Vagina (tissue), 2 donors: ENCODE data around the gene CPPED1.

Experiments used
- POLR2A ChIP-seq, 2 donors: fragments of 450-650 bp; IDR thresholded peaks; one replicate each; pipeline ENCODE4 v1.6.1; 2017; ENCODE audit warnings: antibody characterized with exemption in 2 of 2, mild to moderate bottlenecking in 2 of 2, moderate library complexity in 2 of 2
- POLR2AphosphoS5 ChIP-seq, 2 donors: sonication (generic); formaldehyde crosslinking; IDR thresholded peaks; one replicate each; pipeline ENCODE4 v1.9.0; 2017; ENCODE audit warnings: antibody characterized with exemption in 2 of 2, mild to moderate bottlenecking in 2 of 2, low read depth in 1 of 2; ENCODE audit not compliant: insufficient read depth in 1 of 2
- TF ChIP-seq, protein P1 (sequence below), 3 experiments: fragments of 450-650 bp in 2 of 3; fragments of 200-600 bp in 1 of 3; sonication (generic) in 1 of 3; IDR thresholded peaks; one replicate each; pipeline ENCODE4 v1.5.1; 2017 to 2019; ENCODE audit warnings: antibody characterized with exemption in 3 of 3, mild to moderate bottlenecking in 2 of 3, moderate library complexity in 2 of 3

DNA sequence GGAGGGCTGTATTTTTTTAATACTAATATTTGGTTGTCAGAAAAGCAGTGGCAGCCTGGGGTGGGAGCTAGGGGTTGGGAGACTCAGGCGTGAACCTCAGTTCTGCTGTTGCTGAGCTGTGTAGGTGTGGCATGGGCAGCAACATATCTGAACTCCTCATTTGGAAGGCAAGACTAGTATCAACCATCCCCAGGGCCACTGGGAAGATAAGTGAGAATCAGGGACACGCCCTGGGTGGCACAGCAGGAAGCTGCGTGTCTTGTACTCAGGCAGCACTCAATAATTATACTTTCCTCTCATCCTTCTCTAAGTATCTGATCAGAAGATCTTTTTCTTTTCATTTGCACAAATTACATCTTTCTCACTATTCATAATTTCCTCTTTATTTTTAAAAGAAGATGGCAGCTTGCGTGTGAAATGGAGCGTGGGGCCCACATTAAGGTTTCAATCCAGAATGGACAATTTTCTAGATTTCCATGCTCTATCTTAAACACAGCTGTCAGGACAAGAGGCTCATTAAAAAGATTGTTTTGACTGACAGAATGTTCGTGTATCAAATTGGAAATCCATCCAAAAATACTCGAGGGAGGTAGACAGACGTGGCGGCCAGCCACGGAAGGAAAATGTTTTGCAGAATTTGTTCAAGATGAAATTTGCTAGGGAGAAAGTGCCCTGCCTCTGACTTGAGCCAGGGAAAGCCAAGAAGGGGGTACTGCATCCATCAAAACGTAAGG, 121.1 kb downstream of the CPPED1 start:
- TF ChIP-seq, protein P1, sequence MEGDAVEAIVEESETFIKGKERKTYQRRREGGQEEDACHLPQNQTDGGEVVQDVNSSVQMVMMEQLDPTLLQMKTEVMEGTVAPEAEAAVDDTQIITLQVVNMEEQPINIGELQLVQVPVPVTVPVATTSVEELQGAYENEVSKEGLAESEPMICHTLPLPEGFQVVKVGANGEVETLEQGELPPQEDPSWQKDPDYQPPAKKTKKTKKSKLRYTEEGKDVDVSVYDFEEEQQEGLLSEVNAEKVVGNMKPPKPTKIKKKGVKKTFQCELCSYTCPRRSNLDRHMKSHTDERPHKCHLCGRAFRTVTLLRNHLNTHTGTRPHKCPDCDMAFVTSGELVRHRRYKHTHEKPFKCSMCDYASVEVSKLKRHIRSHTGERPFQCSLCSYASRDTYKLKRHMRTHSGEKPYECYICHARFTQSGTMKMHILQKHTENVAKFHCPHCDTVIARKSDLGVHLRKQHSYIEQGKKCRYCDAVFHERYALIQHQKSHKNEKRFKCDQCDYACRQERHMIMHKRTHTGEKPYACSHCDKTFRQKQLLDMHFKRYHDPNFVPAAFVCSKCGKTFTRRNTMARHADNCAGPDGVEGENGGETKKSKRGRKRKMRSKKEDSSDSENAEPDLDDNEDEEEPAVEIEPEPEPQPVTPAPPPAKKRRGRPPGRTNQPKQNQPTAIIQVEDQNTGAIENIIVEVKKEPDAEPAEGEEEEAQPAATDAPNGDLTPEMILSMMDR (IDR thresholded peaks at IDR 0.05), result no peak
- TF ChIP-seq POLR2A (IDR thresholded peaks at IDR 0.05) (no peak), POLR2AphosphoS5 (IDR thresholded peaks at IDR 0.05; ENCODE audit: insufficient read depth in 1 of 2, low read depth in 1 of 2) (no peak)
